Mucosa of stomach (tissue), 1 donor: ENCODE data around the gene UST.
"Not testable (repeated sequence)": the region's sequence is repeated elsewhere in the genome, so short reads cannot be mapped to it uniquely, and the experiment has no call there.

Experiments used
- H3K27me3 ChIP-seq: one replicate; pipeline ENCODE4 v1.7.0; 2013; ENCODE audit warnings: mild to moderate bottlenecking, low read length; ENCODE audit not compliant: control insufficient read depth, insufficient read depth
- H3K36me3 ChIP-seq: one replicate; pipeline ENCODE4 v1.7.0; 2013; ENCODE audit warnings: low read length; ENCODE audit not compliant: control insufficient read depth, insufficient read depth
- H3K4me1 ChIP-seq: one replicate; pipeline ENCODE4 v1.7.0; 2013; ENCODE audit warnings: mild to moderate bottlenecking, low read length; ENCODE audit not compliant: control insufficient read depth, insufficient read depth
- H3K4me3 ChIP-seq: one replicate; pipeline ENCODE4 v1.7.0; 2013; ENCODE audit warnings: low read length
- H3K9ac ChIP-seq: one replicate; pipeline ENCODE4 v1.7.0; 2013; ENCODE audit warnings: mild to moderate bottlenecking, low read length, moderate library complexity
- H3K9me3 ChIP-seq: one replicate; pipeline ENCODE4 v1.7.0; 2013; ENCODE audit warnings: mild to moderate bottlenecking, low read length, moderate library complexity; ENCODE audit not compliant: control insufficient read depth
- donor health status: Pancreatic carcinoma.

Gene UST

DNA sequence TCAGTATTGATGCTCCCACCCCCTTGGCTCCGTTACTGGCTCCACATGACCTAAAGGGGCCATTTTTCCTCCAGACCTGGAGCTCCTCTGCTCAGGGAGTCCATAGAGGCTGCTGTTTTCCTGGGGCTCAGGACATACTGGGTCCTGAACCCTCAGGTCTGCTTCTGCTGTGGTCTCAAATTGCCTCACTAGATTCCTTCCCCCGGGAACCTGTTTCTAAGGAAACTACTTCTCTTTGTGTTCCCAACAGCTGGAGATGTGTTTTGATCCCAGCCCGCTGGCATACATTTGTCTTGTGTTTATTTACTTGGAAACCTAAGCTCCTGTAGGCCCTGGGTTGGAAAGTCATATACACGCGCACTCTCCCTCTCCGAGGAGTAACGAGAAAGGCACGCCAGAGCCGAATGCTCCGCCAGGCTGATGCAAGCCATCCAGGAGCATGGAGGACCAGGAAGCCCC, 222.8 kb downstream of the UST start:
- Histone ChIP-seq H3K27me3 (no peaks in the 10 kb centered on the region), H3K36me3 (no peaks in the 10 kb centered on the region), H3K4me3 (no peak overlapping the region), H3K9me3 (no peaks in the 10 kb centered on the region), H3K9ac (no peak overlapping the region), H3K4me1 (no peaks in the 10 kb centered on the region)

DNA sequence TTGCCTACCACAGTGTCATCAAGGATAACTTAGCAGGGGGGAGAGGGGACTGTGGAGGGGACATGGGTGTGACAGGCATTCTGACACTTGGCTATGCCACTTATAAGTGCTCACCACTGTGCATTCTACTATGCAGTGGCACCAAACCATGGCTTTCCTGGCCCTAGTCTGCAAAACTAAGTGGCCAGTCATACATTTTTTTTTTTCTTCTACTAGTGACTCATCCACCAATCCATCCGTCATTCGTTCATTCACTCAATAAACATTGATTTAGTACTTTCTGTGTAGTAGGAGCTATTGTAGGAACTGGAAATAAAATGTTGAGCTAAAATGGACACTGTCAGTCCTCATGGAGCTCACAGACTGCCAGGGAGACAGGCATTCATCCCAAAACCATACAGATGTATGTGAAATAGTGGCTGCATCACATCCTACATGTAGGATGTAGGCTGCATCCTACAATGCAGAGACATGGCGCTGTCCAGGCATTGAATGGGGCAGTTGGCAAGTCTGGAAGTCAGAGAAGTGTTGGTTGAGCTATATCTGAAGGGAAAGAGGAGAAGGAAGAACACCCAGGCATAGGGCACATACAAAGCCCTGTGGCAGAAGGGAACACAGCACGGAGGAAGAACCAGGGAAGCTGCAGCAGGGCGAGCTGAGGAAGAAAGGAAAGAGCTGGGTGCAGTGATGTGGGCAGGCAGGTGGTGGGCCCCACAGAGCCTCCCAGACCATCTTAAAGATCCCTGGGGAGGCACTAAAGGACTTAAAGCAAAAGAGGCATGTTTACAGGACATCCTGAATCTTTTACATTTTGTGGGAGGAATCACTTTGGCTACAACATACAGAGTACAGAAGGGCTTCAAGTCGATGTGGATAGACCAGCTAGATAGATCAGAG, 224.4 kb downstream of the UST start:
- Histone ChIP-seq H3K36me3 (no peaks in the 10 kb centered on the region), H3K4me1 (no peaks in the 10 kb centered on the region), H3K27me3 (no peaks in the 10 kb centered on the region), H3K4me3 (no peak overlapping the region), H3K9me3 (no peaks in the 10 kb centered on the region), H3K9ac (no peak overlapping the region)

DNA sequence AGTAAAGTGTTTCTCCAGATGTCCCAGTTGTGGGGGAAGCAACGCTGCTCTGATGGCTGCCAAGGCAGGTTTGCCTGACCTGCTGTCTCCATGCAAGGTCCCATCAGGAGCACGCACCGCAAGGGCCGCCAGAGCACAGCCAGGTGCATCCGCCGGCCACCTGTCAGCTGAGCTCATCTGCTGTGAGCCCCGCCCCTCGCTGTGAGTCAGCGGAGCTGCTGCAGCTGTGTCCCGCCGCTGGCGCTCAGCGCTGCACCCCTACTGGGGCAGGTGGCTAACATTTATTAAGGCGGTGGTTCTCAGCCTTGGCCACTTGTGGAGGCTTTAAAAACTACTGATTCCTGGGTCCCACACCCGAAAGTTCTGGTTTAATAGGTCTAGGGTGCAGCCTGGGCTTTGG, 225.7 kb downstream of the UST start:
- no peak overlapping the region for H3K4me3 ChIP-seq
- H3K9ac ChIP-seq: no peak overlapping the region
- no peaks in the 10 kb centered on the region for H3K27me3 ChIP-seq
- H3K4me1 ChIP-seq: no peaks in the 10 kb centered on the region
- H3K36me3 ChIP-seq: no peaks in the 10 kb centered on the region
- no peaks in the 10 kb centered on the region for H3K9me3 ChIP-seq

DNA sequence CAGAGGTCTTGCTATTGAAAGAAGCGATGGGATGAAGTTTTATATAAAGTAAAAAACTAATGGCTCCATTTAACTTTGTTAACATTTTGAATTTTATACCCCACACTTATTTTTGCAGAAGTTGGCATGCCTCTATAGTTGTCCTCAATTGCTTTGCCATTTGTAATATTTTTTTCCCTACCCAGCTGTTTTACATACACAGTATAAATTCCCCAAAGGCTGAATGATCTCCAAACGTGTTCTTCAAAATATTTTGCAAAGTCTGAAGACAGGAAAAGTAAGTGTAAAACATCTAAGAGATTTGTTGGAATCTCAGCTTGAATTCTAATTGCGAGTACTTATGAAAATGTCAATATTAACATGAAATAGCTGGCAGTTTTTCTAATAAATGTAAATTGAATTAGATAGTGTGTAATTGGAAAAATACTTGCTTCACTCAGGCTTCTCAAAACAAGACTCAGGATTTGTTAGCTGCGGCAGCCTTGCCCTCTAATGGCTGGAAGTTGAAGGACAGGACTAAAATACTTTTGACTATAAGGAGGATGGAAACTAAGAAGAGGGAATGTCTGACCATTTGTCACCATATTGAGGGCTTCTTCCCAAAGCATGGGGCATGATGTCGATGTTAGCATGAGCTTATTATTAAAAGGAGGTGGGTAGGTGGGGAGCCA, 226.8 kb downstream of the UST start:
- H3K36me3 ChIP-seq: no peaks in the 10 kb centered on the region
- H3K9ac ChIP-seq: no peak overlapping the region
- H3K4me1 ChIP-seq: no peaks in the 10 kb centered on the region
- no peaks in the 10 kb centered on the region for H3K27me3 ChIP-seq
- H3K9me3 ChIP-seq: no peaks in the 10 kb centered on the region
- no peak overlapping the region for H3K4me3 ChIP-seq

DNA sequence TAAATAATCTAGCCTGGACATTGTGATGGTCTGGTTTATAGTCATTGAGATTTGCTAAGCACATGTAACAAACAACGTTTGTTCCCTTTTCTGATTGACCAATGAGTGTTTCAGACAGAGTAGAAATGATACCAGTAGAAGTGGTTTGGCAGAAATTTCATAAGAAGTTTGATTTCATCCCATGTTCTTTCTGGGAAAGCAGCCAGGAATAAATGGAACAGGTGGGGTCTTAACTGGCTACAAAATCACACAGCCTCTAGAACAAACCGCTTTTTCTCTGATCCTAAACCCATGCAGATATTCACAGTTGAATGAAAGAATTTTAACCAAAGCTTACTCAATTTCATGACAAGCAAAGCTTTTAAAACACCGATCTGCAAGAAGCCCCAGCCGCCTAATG, 227.5 kb downstream of the UST start:
- Histone ChIP-seq H3K9me3 (no peaks in the 10 kb centered on the region), H3K4me3 (no peak overlapping the region), H3K36me3 (no peaks in the 10 kb centered on the region), H3K27me3 (no peaks in the 10 kb centered on the region), H3K9ac (no peak overlapping the region), H3K4me1 (no peaks in the 10 kb centered on the region)

DNA sequence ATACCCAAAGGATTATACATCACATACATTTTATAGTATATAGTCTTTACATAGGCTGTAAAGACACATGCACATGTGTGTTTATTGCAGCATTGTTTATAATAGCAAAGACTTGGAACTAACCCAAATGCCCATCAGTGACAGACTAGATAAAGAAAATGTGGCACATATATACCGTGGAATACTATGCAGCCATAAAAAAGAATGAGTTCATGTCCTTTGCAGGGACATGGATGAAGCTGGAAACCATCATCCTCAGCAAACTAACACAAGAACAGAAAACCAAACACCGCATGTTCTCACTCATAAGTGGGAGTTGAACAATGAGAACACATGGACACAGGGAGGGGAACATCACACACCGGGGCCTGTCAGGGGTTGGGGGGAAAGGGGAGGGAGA, 231.5 kb downstream of the UST start:
- H3K4me3 ChIP-seq, H3K9me3 ChIP-seq, H3K27me3 ChIP-seq, H3K36me3 ChIP-seq, H3K9ac ChIP-seq, H3K4me1 ChIP-seq: not testable (repeated sequence)

DNA sequence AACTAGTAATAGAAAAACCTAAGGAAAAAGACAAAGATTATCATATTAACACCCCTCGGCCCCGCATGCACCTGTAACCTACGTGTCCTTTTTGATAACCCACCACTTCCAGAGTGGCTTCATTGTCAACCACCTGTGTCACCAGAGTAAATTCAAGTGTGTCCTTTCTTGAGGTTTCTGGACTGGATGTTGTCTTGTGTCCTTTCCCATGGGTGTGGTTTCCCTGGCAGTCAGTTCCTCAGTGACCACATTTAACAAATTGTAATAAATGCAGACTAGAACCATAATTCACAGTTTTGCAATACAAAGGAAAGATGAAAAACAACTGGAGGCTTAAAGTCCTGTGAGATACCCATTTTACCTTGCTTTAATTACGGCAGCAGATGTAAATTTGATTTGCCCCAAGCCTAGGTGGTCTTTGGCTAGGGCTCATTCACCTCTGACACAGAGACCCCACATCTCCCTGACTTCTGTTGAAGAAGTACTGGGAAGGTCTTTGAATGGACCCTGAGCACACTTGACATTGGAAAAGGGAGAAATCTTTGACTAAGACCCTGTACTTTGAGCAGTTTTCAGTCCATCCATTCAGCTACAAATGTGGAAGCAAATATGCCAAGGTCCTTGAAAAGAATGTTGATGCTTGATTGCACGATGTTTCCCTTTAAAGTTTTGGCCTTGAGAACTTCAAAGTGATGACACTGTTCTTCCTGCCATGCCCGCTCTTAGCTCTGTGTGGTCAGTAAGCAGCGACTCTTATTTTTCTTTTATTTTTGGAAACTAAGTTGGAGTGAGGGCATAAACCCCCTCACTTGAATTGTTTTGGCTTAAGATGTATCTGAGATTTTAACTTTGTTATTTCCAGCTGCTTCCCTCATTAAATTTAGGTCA, 232.4 kb downstream of the UST start:
- no peak overlapping the region for H3K4me3 ChIP-seq
- no peak overlapping the region for H3K9ac ChIP-seq
- no peaks in the 10 kb centered on the region for H3K36me3 ChIP-seq
- no peaks in the 10 kb centered on the region for H3K27me3 ChIP-seq
- no peaks in the 10 kb centered on the region for H3K9me3 ChIP-seq
- no peaks in the 10 kb centered on the region for H3K4me1 ChIP-seq

DNA sequence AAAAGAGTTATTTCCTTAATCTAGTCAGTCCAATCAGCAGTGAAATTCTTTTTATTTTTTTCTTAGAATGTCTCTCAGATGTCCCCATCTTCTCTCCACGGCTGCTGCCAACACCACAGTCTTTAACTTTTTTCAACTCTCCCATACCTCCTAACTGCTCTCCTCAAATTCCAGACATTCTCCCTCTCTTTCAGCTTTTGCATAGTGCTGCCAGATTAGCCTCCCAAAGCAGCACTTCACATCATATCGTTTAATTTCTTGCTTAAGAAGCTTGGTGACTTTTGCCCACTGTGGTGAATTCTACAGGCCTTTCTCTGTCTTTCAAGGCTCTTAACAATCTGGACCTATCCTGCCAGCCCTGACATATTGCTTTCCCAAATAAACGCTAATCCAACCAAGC, 233.4 kb downstream of the UST start:
- Histone ChIP-seq H3K9me3 (no peaks in the 10 kb centered on the region), H3K36me3 (no peaks in the 10 kb centered on the region), H3K27me3 (no peaks in the 10 kb centered on the region), H3K4me1 (no peaks in the 10 kb centered on the region), H3K9ac (no peak overlapping the region), H3K4me3 (no peak overlapping the region)

DNA sequence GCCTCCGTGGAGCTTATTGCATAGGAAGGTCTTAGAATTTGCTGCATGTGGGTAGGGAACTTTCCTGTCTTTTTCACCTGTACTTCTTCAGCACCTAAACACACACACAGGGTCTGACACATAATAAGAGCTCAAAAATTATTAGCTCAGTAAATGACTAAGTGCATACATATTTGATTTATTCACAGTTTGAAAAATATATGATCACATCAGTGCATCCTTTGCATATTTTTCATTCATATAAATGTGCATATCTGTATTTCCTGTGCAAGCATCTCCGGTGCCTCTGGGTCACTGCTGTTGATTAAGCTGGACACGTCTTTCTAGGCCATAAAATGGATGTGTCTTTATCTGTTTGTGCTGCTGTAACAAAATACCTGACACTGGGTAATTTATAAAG, 234.7 kb downstream of the UST start:
- Histone ChIP-seq H3K36me3 (no peaks in the 10 kb centered on the region), H3K9me3 (no peaks in the 10 kb centered on the region), H3K4me1 (no peaks in the 10 kb centered on the region), H3K4me3 (no peak overlapping the region), H3K9ac (no peak overlapping the region), H3K27me3 (no peaks in the 10 kb centered on the region)

DNA sequence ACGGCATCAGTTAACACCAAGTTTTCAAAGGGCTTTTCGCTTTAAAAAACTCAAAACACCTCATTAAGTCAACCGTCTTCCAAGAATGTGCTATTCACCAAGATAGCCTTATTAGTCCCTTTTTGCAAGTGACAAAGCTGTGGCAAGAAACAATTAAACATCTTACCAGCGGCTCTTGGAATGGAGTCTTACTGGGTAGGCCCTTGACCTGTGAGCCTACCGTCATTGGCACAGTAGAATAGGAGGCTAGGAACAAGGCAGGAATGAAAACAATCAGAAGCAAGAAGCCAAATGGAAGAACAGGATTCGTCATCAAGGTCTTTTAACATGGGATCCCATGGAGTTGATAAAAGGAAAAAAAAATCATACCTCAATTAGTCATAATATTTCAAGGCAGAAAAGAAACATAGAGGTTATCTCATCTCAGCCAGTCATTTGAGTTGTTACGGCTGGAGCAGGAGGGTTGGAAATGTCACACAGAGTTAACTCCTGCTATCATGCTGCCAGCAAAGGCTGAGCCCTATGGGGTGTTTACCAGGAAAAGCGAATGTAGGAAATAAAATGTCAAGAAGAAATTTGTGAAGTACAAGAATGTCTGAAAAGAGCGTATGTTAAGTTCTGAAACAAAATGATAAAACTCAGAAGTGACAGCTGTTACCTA, 236.4 kb downstream of the UST start:
- H3K27me3 ChIP-seq: no peaks in the 10 kb centered on the region
- H3K36me3 ChIP-seq: no peaks in the 10 kb centered on the region
- H3K9ac ChIP-seq: no peak overlapping the region
- no peaks in the 10 kb centered on the region for H3K9me3 ChIP-seq
- H3K4me1 ChIP-seq: no peaks in the 10 kb centered on the region
- no peak overlapping the region for H3K4me3 ChIP-seq

DNA sequence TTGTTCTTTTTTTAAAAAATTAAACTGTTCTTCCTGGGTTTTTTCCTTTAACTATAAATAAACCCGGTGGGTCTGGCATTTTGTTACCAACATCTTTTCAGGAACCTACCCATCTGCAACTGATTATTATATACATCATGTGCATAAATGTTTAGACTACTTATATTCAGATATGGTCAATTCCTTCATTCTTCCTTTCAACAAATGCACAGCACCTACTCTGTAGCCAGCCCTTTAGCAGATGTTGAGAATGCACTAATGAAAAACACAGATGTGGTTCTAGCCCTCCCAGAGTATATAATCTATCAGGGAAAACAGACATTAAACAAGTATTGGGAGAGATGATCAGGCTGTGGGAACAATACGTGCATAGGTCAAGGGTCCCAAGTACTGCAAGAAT, 237.1 kb downstream of the UST start:
- Histone ChIP-seq H3K4me3 (no peak overlapping the region), H3K9ac (no peak overlapping the region), H3K4me1 (no peaks in the 10 kb centered on the region), H3K9me3 (no peaks in the 10 kb centered on the region), H3K27me3 (no peaks in the 10 kb centered on the region), H3K36me3 (no peaks in the 10 kb centered on the region)
